Measurements from ENCODE around the gene FBXL17. TPM values are rescaled to one million over a fixed set of nuclear protein-coding genes. Genes with fewer than 3 reads are reported as not detected.

The FBXL17 gene
- total and polyA plus RNA-seq, 9 of the 15 experiments (the other 6 are each of a cell fraction or from before 2014, with no cell fraction given): 0.32 to 5.4 (median 1.8) TPM

- no peak overlapping the region for H3K4me2 ChIP-seq (ENCODE audit: insufficient read depth, low read length)
- FAIRE-seq (no peak), DNase-seq (ENCODE audit: extremely low read depth in 1 of 4, low spot score in 3 of 4) (no peak), ATAC-seq (no peak)
- no peak overlapping the region for H3K4me3 ChIP-seq
- H3K27ac ChIP-seq (ENCODE audit: extremely low read depth, low read depth, low read length): no peak overlapping the region
- in situ Hi-C loops (cut with MboI): no loop called here
- ChIA-PET POLR2A (no interaction called here), CTCF (ENCODE audit: low intra/inter-chr PET ratio) (no interaction called here)
- H3K9ac ChIP-seq (ENCODE audit: insufficient read depth in 1 of 2, low read depth in 2 of 2, low read length in 2 of 2): no peak overlapping the region
- H2AFZ ChIP-seq (ENCODE audit: low read depth, low read length): no peak overlapping the region
- BruUV-seq (replicated peaks): no TSS peak
- H4K20me1 ChIP-seq (replicated peaks; ENCODE audit: control insufficient read depth, insufficient read depth, low read length): no peaks in the 10 kb centered on the region
- H3K9me1 ChIP-seq (ENCODE audit: control insufficient read depth, insufficient read depth, low read length): no peaks in the 10 kb centered on the region
- no peaks in the 10 kb centered on the region for H3K27me3 ChIP-seq (ENCODE audit: control insufficient read depth in 2 of 2, insufficient read depth in 2 of 2, low read length in 2 of 2)
- no peaks in the 10 kb centered on the region for H3K4me1 ChIP-seq (replicated peaks in 1 of 2; ENCODE audit: control insufficient read depth in 2 of 2, insufficient read depth in 2 of 2, low read length in 2 of 2)
- H3K36me3 ChIP-seq (ENCODE audit: control insufficient read depth, insufficient read depth, low read length): no peaks in the 10 kb centered on the region
- 0% methylated on average over 2 of the region's 2 CpGs for WGBS (ENCODE audit: insufficient coverage, low coverage, missing lambda C conversion rate)
- no peaks in the 10 kb centered on the region for H3K79me2 ChIP-seq (ENCODE audit: control insufficient read depth, insufficient read depth, low read length)
- H3K9me3 ChIP-seq (replicated peaks; ENCODE audit: control insufficient read depth, insufficient read depth, low read depth, low read length): no peaks in the 10 kb centered on the region
- intact Hi-C loops (cut with micrococcal nuclease): no loop called here
- TF ChIP-seq ZNF212 (CRISPR knock-in tag; IDR thresholded peaks at IDR 0.05): no peak
- TF ChIP-seq GATAD2B (IDR thresholded peaks at IDR 0.05; ENCODE audit: borderline replicate concordance): no peak
- TF ChIP-seq NCOA2 (IDR thresholded peaks at IDR 0.05; ENCODE audit: partially characterized antibody in 2 of 2): no peak
- no peak for TF ChIP-seq GMEB1 (CRISPR knock-in tag; IDR thresholded peaks at IDR 0.05)
- no peak for TF ChIP-seq NONO (IDR thresholded peaks at IDR 0.05; ENCODE audit: low read depth in 2 of 2, low read length in 1 of 2)
- TF ChIP-seq NFATC3 (IDR thresholded peaks at IDR 0.05): no peak
- no peak for TF ChIP-seq TRIM25 (IDR thresholded peaks at IDR 0.05; ENCODE audit: borderline replicate concordance)
- TF ChIP-seq ZNF79 (CRISPR knock-in tag; IDR thresholded peaks at IDR 0.05; ENCODE audit: low read depth): no peak
- TF ChIP-seq LCOR (CRISPR knock-in tag; IDR thresholded peaks at IDR 0.05): no peak
- TF ChIP-seq ARHGAP35 (IDR thresholded peaks at IDR 0.05; ENCODE audit: partially characterized antibody): no peak
- no peak for TF ChIP-seq TEAD1 (CRISPR knock-in tag; IDR thresholded peaks at IDR 0.05)
- no peak for TF ChIP-seq NFE2L1 (tag; IDR thresholded peaks at IDR 0.05; ENCODE audit: borderline replicate concordance, low read depth)
Observed at GRCh38 chr5:108206707-108207106, 175.2 kb downstream of the FBXL17 start.

Data from K562 (cell line).